EL (cell line): ENCODE results near the gene FXYD5.

Experiments
- DNase-seq: peaks from one replicate; pipeline ENCODE4 v3.0.0-alpha.2; 2016

Gene FXYD5

DNA sequence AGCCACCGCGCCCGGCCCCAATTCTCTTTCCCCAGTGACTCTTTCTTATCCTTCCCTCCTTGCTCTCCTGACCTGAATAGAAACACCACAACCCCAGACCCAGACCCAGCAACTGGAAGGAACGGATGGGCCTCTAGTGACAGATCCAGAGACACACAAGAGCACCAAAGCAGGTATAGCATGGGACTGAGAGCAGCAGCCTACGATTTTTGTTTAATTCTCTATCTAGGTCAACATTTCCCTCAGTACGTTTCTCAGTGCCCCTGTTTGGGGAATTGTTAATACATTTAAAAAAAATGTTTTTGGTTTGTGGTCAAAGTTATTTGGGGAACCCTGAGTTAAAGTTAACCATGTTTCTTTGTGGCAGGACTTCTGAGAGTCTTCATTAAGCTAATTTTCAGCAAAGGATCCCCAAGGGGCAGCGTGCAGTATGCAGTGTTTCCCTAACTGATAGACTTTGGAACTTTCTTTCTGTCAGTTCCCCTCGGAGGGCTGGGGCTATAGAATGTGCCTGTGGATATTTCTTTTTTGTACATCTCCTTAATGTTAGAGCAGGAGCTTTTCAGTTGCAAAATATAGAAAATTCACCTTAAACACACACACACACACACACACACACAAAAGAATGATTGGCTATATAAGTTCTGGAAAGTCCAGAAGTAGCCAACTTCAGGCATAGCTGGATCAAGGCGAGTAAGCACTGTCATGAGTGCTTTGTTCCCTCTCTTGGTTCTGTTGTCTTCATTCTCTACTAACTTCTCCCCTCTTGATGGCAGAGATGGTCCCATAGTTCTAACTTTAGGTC is 6.3 kb downstream of the FXYD5 start:
- no peak for DNase-seq

DNA sequence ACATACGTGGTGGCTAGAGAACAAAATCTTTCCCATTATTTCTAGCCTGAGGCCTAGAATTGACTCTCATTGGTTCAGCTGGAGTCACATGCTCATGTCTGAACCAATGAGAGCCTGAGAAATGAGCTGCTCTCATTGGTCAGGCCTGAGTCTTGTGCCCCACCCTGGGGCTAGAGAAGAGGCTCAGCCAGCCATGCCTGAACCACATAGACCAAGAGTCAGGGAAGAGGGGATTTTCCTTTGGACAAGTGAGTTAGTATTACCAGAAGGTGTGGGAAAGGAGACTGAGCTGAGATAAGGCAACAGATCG is 6.9 kb downstream of the FXYD5 start:
- no peak for DNase-seq

DNA sequence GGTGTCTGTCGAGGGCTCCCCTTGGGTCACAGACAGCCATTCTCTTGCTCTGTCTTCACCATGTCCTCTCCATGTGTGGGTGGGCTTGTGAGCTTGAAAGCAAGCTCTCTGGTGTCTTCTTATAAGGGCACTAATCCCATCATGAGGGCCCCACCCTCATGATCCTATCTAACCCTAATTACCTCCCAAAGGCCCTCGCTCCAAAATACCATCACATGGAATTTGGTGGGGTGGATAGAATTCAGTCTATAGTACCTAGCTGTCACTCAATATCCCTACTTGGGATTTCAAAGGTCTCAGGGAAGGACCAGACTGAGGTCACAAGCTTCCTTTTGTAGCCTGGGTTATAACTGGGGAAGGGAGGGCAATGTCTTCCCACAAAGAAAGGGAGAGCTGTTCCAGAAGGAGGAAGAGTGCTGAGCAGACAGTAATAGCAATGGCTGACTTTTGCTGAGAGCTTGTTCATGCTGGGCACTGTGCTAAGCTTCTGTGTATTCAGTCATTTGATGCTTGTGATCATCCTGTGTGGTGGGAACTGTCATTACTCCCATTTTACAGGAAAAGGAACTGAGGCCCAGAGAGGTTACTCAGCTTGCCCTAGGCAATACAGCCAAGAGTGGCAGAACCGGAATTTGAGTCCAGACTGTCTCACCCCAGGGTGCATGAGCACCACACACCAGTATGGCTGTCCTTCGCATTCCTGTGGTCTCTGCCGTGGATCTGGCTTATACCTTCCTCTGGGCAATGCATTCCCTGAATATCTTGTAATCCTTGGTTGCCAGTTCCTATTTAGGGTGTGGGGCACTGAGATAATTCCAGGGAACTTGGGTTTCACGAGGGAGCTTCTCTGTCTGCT is 8.2 kb downstream of the FXYD5 start:
- DNase-seq, result peak; percentile 94

DNA sequence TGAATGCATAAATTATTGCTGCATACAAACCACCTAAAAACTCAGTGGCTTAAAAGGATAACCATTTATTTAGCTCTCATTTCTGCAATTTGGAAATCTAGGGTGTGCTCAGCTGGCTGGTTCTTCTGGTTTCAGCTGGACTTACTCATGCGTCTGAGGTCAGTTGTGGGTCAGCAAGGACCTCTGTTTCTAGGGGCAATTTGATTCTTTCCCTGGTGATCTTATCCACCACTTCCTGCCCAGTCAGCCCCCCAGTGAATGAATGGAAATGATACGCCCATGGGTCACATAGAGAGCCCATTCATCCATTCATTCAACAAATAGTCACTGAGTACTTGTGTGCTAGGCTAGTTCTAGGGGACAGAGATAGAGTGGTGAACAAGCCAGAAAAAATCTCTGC is 9.9 kb downstream of the FXYD5 start:
- peak; percentile 74 for DNase-seq

DNA sequence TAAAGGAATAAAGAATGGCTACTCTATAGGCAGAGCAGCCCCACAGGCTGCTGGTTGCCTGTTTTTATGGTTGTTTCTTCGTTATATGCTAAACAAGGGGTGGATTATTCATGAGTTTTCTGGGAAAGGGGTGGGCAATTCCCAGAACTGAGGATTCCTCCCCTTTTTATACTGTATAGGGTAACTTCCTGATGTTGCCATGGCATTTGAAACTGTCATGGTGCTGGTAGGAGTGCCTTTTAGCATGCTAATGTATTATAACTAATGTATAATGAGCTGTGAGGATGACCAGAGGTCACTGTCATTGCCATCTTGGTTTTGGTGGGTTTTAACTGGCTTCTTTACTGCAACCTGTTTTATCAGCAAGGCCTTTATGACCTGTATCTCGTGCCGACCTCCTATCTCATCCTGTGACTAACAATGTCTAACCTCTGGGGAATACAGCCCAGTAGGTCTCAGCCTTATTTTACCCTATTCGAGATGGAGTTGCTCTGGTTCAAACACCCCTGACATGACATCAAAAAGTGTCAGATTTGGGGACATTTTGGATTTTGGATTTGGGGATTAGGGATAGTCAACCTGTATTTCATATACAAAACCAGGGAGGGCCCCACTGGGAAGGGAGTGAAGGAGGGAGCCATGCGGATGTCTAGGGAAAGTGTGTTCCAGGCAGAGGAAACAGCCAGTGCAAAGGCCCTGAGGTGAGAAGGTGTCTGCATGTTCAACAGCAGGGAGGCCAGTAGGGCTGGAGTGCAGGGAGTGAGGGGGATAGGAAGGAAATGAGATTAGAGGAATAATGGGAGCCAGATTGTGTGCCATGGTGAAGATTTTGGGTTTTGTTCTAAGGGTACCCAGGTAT is 10.9 kb downstream of the FXYD5 start:
- DNase-seq, result no peak

DNA sequence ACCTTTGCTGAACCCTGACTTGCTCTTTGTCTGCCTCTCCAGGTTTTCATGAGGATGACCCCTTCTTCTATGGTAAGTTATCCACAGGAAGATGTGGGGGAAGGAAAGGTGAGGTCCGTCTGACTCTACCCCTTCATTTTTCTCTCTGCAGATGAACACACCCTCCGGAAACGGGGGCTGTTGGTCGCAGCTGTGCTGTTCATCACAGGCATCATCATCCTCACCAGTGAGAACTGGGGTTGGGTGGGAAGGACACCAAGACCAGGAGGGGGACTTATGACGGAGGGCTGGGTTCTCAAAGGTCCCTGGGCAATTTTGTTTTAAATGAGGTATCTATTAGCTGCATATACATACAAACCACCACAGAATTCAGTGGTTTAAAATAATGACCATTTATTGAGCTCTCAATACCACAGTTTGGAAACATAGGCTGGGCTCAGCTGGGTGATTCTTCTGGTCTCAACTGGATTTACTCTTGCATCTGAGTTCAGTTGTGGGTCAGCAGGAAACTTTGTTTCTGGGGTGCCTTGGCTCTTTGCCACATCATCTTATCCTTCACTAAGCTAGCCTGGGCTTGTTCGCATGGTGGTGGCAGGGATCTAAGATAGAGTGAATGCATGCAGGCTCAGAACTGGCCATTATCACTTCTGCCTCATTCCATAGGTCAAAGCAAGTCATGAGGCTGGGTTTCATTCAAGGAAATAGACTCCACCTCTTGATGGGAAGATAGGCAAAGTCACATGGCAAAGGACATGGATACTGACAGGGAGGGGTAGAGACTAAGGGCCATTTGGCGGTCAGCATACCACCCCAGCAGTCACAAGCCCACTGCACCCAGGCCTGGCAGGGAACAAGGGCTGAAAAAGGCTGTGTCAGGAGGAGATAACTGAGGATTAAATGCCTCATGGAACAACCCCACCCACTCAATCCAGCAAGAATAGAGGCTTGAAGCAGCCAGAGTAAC is 11.8 kb downstream of the FXYD5 start:
- DNase-seq, result no peak

DNA sequence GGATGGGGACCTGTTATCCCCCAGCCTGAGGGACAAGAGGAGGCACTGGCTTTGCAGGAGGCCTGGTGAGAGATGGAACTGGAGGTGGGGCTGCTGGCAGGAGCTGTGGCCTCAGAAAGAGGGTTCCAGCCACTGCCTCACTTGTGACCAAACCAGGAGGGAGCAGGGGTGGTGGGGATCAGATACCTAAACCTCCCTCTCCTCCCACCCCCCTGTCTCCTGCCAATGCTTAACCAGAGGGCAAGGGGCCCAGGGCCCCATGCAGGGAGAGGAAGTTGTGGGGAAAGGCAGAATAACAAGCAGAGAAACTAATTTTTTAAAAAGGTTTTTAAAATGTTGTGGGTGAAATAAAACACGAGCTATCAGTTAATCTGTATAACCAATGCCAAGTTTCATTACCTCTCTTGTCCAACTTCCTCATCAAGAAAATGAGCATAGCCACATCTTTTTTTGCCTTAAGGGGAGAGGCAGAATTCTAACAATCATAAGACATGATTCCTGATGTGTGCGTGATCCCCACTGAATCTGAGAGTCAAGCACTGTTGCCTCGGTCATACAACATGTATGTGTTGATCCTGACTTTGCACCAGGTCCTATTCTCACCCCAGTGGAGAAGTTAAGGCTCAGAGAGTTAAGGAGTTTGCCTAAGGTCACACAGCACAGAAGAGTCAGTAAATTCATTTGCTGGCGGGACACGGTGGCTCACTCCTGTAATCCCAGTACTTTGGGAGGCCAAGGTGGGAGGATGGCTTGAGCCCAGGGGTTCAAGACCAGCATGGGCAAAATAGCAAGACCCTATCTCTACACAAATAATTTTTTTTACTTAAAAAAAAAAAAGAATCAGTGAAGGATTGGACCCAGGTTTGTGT is 12.9 kb downstream of the FXYD5 start:
- no peak for DNase-seq

DNA sequence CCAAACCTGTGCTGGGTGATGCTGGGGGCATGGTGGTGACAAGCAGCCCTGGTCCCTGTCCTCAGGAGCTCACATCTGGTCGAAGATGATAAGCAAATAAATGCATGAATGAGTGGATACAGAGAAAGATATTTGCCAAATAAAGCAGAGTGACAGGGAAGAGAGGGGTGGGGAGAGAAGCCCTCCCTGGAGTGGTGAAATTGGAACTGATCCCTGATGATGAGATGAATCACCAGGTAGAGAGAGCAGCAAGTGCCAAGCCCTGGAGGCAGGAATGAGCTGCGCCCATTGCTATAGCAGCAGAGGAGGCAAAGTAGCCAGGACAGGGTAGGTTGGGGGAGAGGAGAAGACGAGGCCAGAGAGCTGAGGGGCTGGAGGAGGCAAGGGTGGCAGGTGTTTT is 13.7 kb downstream of the FXYD5 start:
- peak; percentile 72 for DNase-seq

DNA sequence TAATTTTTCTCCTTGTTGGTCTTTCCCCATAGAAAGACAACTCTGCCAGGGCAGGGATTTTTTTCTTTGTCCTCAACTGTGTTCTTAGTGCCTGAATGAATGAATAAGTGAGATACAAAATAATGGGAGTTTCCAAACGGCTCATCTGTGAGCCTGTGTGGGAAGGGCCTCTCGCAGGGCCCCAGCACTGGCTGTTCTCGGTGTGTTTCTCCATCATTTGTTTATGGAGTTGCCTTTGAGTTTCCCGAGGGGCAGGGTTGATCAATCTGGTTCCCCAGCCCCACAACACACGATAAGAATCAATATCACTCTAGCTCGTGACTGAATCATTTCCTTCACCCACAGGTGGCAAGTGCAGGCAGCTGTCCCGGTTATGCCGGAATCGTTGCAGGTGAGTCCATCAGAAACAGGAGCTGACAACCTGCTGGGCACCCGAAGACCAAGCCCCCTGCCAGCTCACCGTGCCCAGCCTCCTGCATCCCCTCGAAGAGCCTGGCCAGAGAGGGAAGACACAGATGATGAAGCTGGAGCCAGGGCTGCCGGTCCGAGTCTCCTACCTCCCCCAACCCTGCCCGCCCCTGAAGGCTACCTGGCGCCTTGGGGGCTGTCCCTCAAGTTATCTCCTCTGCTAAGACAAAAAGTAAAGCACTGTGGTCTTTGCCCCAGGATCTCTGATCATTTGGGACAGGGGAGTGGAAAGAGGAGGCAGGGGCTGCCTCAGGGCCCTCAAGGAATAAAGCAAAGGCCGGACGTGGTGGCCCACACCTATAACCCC is 14.9 kb downstream of the FXYD5 start:
- no peak for DNase-seq

DNA sequence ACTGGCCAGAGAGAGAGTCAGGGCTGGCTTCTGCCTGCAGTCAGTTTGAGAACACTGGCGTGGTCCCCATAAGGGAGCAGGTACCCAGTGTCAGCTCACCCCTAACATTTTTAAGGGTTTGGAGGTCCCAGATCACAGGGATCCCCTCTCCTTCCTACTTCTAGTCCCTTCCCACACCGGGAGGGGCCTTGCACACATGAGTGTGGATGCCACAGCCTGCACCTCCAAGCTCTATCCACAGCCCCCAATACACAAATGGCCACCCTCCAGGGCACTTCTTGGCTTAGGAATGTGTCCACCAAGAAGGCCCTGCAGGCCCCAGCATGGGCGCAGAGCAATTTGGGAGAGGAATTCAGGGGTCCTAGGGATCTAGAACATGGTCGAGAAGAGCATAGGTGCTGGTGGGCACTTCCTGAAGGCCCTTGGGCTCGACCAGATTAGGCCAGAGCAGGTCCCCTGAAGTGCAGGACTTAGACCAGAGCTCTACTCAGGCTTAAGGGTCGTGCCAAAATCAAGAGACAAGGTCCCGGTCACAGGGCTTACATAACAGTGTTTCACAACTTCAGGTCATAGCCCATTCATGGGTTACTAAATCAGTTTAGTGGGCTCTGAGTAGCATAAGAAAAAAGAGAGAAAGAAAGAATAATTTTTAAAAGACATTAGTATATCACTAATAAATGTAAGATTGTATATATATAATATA is 16.0 kb downstream of the FXYD5 start:
- DNase-seq, result no peak

DNA sequence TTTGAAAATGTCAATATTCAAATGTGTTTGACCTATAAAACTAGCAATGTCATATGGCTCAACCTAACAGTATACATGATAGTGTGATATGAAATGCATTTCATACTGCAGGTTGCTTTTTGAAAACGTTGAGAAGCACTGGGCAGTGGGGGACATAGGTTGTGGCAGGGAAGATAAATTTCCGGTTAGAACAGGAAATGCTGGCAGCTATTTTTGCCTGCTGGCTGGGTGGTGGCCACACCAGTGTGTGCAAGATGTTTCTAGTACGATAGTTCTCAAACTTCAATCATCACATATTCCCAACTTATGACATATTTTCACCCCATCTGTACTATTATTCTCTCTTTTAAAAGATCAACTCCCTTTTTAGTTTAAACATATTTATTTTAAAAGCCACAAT is 17.2 kb downstream of the FXYD5 start:
- DNase-seq, result no peak

DNA sequence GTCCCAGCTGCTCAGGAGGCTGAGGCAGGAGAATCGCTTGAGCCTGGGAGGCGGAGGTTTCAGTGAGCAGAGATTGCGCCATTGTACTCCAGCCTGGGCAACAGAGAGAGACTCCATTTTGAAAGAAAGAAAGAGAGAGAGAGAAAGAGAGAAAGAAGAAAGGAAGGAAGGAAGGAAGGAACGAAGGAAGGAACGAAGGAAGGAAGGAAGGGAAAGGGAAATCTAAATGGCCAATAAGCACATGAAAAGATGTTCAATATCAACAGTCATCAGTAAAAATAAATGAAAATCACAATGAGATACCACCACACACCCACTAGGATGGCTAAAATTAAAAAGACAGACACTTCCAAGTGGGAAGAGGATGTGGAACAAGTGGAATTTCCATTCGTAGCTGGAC is 19.7 kb downstream of the FXYD5 start:
- DNase-seq, result no peak

DNA sequence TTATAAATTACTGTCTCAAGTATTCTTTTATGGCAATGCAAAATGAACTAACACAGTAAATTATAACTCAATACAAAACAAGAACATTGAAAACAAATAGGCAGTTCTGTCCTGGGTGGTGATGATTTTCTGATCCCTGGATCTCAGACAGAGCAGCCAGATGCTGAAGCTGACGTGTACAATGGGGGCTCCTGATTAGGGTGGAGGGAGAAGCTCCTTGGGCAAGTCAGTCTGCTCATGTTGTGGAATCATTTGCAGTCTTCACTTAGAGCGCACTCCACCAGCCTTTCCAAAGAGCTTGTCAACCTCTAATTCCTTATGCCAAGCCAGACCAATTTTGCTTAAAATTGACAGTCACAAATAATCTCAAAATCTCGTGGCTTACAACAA is 21.6 kb downstream of the FXYD5 start:
- DNase-seq, result no peak

DNA sequence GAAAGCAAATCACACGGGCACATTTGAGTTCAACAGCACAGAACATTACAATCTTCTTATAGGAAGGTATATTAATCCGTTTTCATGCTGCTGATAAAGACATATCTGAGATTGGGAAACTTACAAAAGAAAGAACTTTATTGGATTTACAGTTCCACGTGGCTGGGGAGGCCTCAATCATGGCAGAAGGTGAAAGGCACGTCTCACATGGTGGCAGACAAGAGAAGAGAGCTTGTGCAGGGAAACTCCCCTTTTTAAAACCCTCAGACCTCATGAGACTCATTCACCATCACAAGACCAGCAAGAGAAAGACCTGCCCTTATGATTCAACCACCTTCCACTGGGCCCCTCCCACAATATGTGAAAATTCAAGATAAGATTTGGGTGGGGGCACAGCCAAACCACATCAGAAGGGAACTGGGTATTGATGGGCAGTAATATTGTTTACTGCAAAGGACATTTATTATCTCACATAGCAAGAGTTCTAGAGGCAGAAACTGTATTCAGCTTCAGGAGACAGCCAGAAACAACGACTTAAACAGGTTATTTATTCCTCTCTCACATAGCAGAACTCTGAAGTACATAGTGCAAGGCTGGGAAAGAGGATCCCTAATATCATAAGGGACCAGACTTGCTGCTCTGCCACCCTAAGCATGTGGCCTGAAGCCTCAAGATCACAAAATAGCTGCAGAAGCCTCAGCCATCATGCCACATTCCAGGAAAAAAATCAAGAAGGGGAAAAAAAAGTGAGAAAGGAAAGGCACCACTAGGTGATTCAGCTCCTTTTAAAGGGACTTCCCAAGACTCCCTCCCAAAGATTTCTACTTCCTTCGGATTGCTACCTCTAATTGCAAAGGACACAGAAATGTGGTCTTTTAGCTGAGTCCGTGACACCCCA is 23.1 kb downstream of the FXYD5 start:
- no peak for DNase-seq

DNA sequence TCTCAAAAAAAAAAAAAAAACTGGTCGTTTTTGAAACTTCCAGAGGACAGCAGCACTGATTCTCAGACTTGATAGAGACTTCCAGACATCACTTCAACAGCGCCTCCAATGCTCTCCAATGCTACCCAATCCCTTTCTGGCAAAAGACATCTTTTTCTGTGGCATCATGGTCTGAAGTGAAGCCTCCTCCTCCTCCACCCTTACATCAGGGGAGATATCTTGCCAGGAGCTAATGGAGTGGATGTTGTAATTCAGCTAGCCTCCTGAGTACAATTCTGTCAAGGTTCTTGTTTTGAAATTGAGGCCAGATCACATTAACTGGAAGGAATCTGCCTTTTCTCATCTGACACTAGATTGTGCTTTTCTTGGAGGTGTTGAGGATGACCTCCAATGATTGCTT is 24.2 kb downstream of the FXYD5 start:
- no peak for DNase-seq

DNA sequence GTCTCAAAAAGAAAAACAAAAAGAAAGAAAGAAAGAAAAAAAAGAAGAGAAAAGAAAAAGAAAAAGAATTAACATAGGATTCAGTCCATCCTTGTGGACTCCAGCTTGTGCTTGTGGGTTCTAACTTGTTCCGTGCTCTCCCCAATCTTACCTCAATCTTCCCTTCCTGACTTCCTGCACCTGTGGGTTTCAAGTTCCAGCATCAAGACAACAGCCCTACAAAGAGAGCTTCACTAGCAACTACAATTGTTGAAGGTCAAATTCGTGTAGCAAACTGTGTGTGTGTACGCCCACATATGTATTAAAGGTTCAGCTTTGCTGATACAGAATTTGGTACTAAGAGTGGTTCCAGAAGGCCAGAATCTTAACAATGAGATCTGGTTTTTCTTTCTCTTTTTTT is 25.3 kb downstream of the FXYD5 start:
- no peak for DNase-seq

DNA sequence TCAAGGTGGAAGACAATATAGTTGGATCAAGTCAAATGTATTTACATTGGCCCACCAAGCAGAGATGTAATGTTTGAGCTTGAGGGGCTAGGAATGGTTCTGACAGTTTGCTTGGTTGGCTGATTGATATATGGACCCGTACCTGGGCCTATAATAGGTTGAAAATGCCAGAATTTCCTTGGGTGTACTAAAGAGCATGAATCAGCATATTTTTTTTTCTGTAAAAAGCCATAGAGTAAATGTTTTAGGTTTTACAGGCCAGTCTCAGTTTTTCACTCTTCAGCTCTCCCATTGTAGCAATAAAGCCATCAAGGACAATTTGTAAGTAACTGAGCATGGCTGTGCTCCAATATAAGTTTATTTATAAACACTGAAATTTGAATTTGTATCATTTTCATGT is 26.9 kb downstream of the FXYD5 start:
- no peak for DNase-seq

DNA sequence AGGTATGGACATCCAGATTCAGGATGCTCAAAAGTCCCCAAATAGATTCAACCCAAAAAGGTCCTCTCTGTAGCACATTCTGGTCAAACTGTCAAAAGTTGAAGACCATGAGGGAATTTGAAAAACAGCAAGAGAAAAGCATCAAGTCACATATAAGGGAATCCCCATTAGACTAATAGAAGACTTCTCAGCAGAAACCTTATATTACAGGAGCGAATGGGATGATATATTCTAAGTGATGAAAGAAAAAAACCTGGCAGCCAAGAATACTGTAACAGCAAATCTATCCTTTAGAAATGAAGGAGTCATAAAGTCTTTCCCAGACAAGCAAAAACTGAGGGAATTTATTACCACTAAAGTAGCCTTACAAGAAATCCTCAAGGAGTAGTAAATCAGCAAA is 29.7 kb downstream of the FXYD5 start:
- DNase-seq, result no peak

DNA sequence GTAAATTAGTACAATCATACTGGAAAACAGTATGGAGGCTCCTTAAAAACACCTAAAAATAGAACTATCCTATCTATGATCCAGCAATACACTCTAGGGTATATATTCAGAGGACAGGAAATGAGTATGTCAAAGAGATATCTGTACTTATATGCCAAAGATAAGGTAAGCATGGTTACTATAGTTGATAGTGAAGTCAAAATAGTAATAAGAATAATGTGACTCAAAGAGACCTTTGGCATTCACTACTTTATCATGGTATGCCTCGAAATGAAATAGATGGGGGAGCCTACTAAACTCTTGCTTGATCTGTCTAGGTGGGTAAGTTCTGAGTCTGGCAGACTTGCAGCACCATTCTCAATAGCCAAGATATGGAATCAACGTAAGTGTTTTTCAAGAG is 30.3 kb downstream of the FXYD5 start:
- DNase-seq, result no peak
